SK-N-SH (cell line): ENCODE measurements around the gene SPRR1A.

Source experiments
- EZH2phosphoT487 ChIP-seq: fragments of 200-600 bp; sonication (generic); IDR thresholded peaks from 2 replicates; pipeline ENCODE4 v1.6.1; 2017; ENCODE audit warnings: low read depth, mixed run types, mild to moderate bottlenecking, antibody characterized with exemption, moderate library complexity, borderline replicate concordance
- RAD21 ChIP-seq: IDR thresholded peaks from 2 replicates; pipeline ENCODE4 v1.6.1; 2012; ENCODE audit warnings: mild to moderate bottlenecking, low read length
- TF ChIP-seq, protein P1 (sequence below): fragments of 200-600 bp; sonication (generic); IDR thresholded peaks from 2 replicates; pipeline ENCODE4 v1.6.1; 2017; ENCODE audit warnings: antibody characterized with exemption, mild to moderate bottlenecking, moderate library complexity

DNA sequence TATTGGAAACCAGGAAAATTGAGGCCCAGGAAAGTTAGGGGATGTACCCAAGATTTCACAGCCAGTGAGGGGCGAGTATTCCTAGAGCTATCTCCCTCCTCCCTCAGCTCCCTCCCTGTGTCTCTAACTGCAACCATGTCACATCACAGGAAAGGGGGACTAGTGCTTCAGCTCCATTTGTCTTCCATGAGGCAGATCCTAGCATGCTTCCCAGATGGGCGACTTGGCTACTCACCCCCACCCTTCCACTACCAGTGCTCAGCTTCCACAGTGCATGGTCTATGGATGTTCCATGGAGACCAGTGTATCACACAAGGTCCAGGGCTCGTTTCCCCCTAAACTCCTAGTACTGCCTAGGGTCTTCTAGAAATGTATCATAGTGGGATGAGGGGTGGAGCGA lies 18.0 kb upstream of the SPRR1A start:
- TF ChIP-seq EZH2phosphoT487 (no peak), RAD21 (no peak)
- TF ChIP-seq, protein P1, sequence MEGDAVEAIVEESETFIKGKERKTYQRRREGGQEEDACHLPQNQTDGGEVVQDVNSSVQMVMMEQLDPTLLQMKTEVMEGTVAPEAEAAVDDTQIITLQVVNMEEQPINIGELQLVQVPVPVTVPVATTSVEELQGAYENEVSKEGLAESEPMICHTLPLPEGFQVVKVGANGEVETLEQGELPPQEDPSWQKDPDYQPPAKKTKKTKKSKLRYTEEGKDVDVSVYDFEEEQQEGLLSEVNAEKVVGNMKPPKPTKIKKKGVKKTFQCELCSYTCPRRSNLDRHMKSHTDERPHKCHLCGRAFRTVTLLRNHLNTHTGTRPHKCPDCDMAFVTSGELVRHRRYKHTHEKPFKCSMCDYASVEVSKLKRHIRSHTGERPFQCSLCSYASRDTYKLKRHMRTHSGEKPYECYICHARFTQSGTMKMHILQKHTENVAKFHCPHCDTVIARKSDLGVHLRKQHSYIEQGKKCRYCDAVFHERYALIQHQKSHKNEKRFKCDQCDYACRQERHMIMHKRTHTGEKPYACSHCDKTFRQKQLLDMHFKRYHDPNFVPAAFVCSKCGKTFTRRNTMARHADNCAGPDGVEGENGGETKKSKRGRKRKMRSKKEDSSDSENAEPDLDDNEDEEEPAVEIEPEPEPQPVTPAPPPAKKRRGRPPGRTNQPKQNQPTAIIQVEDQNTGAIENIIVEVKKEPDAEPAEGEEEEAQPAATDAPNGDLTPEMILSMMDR = no peak
